ENCODE measurements around the gene S1PR3.

S1PR3 gene

GRCh38 chr9:88990041-88990728 is 1.1 kb upstream of the S1PR3 start:
- Histone ChIP-seq H4K20me1 (ENCODE audit: insufficient read depth, low read length) (no peaks in the 10 kb centered on the region), H3K9me3 (ENCODE audit: low read length) (peaks cover 4% of the 10 kb centered on the region; the same call in 1 of the 2 replicates), H3K4me2 (ENCODE audit: low read length) (no peak overlapping the region), H3F3A (ENCODE audit: insufficient read depth, low read length) (no peaks in the 10 kb centered on the region), H3K4me1 (ENCODE audit: insufficient read depth, low read length, severe bottlenecking) (peaks cover 46% of the 10 kb centered on the region), H3K27ac (ENCODE audit: low read depth, low read length, poor library complexity, severe bottlenecking) (peak overlapping the region; percentile 76), H3K27me3 (ENCODE audit: insufficient read depth, low read length) (no peaks in the 10 kb centered on the region), H2AFZ (ENCODE audit: low read length) (no peak overlapping the region), H3K79me2 (ENCODE audit: insufficient read depth, low read length) (no peaks in the 10 kb centered on the region), H3K9me2 (ENCODE audit: low read depth, low read length) (no peaks in the 10 kb centered on the region), H3K9ac (ENCODE audit: low read length) (no peak overlapping the region), H3K4me3 (ENCODE audit: low read depth, low read length, poor library complexity, severe bottlenecking) (no peak overlapping the region), H3K36me3 (ENCODE audit: insufficient read depth, low read length) (0 out of 2 replicates have a peak, but pooled peaks cover 3% of the 10 kb centered on the region)
- TF ChIP-seq, protein P1, sequence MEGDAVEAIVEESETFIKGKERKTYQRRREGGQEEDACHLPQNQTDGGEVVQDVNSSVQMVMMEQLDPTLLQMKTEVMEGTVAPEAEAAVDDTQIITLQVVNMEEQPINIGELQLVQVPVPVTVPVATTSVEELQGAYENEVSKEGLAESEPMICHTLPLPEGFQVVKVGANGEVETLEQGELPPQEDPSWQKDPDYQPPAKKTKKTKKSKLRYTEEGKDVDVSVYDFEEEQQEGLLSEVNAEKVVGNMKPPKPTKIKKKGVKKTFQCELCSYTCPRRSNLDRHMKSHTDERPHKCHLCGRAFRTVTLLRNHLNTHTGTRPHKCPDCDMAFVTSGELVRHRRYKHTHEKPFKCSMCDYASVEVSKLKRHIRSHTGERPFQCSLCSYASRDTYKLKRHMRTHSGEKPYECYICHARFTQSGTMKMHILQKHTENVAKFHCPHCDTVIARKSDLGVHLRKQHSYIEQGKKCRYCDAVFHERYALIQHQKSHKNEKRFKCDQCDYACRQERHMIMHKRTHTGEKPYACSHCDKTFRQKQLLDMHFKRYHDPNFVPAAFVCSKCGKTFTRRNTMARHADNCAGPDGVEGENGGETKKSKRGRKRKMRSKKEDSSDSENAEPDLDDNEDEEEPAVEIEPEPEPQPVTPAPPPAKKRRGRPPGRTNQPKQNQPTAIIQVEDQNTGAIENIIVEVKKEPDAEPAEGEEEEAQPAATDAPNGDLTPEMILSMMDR (IDR thresholded peaks at IDR 0.05; ENCODE audit: low read length): no peak
- TF ChIP-seq EZH2 (IDR thresholded peaks at IDR 0.05; ENCODE audit: borderline replicate concordance, low read length): no peak

GRCh38 chr9:88990729-88991065 is 571 bp upstream of the S1PR3 start:
- Histone ChIP-seq H3K9ac (ENCODE audit: low read length) (no peak overlapping the region), H3K4me3 (ENCODE audit: low read depth, low read length, poor library complexity, severe bottlenecking) (no peak overlapping the region), H3K9me2 (ENCODE audit: low read depth, low read length) (no peaks in the 10 kb centered on the region), H3K36me3 (ENCODE audit: insufficient read depth, low read length) (0 out of 2 replicates have a peak, but pooled peaks cover 3% of the 10 kb centered on the region), H3F3A (ENCODE audit: insufficient read depth, low read length) (no peaks in the 10 kb centered on the region), H3K9me3 (ENCODE audit: low read length) (peaks cover 4% of the 10 kb centered on the region; the same call in 1 of the 2 replicates), H3K79me2 (ENCODE audit: insufficient read depth, low read length) (no peaks in the 10 kb centered on the region), H3K4me1 (ENCODE audit: insufficient read depth, low read length, severe bottlenecking) (peaks cover 50% of the 10 kb centered on the region), H3K27ac (ENCODE audit: low read depth, low read length, poor library complexity, severe bottlenecking) (no peak overlapping the region), H4K20me1 (ENCODE audit: insufficient read depth, low read length) (no peaks in the 10 kb centered on the region), H3K4me2 (ENCODE audit: low read length) (no peak overlapping the region), H2AFZ (ENCODE audit: low read length) (no peak overlapping the region), H3K27me3 (ENCODE audit: insufficient read depth, low read length) (no peaks in the 10 kb centered on the region)
- no peak for TF ChIP-seq EZH2 (IDR thresholded peaks at IDR 0.05; ENCODE audit: borderline replicate concordance, low read length)
- TF ChIP-seq, protein P1 (IDR thresholded peaks at IDR 0.05; ENCODE audit: low read length): no peak

DNA sequence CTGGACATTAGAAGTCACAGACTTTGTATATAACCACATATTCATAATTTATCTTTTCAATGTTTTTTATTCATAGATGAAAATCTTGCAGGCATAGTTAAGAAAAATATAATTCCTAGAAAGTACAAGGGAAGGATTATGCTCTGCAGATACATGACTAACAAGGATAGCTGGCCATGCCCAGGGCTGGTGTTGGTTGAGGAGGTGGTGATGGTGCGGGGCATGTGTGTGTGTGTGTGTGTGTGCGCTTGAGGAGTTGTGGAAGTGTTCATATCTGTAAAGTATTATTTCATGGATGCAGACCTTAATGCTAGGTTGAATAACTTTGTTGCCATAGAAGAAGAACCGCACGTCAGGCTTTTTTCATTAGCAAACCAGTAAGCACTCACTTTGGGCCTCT is 1.3 kb downstream of the S1PR3 start:
- peak overlapping the region; percentile 85 for H3K27ac ChIP-seq (ENCODE audit: low read depth, low read length, poor library complexity, severe bottlenecking)
- H3K4me2 ChIP-seq (ENCODE audit: low read length): no peak overlapping the region
- H4K20me1 ChIP-seq (ENCODE audit: insufficient read depth, low read length): no peaks in the 10 kb centered on the region
- 0 out of 2 replicates have a peak, but pooled peaks cover 1% of the 10 kb centered on the region for H3K36me3 ChIP-seq (ENCODE audit: insufficient read depth, low read length)
- no peaks in the 10 kb centered on the region for H3K9me2 ChIP-seq (ENCODE audit: low read depth, low read length)
- no peaks in the 10 kb centered on the region for H3K79me2 ChIP-seq (ENCODE audit: insufficient read depth, low read length)
- TF ChIP-seq EZH2 (IDR thresholded peaks at IDR 0.05; ENCODE audit: borderline replicate concordance, low read length): no peak
- TF ChIP-seq, protein P1 (IDR thresholded peaks at IDR 0.05; ENCODE audit: low read length): no peak
- H3K9ac ChIP-seq (ENCODE audit: low read length): no peak overlapping the region
- H3K4me1 ChIP-seq (ENCODE audit: insufficient read depth, low read length, severe bottlenecking): peaks cover 69% of the 10 kb centered on the region
- no peak overlapping the region for H3K4me3 ChIP-seq (ENCODE audit: low read depth, low read length, poor library complexity, severe bottlenecking)
- H3K27me3 ChIP-seq (ENCODE audit: insufficient read depth, low read length): no peaks in the 10 kb centered on the region
- no peaks in the 10 kb centered on the region for H3F3A ChIP-seq (ENCODE audit: insufficient read depth, low read length)
- 0 out of 2 replicates have a peak, but pooled peaks cover under 1% of the 10 kb centered on the region for H3K9me3 ChIP-seq (ENCODE audit: low read length)
- H2AFZ ChIP-seq (ENCODE audit: low read length): no peak overlapping the region

Data from OCI-LY1 (cell line).